ENCODE data around the gene SPTBN1.

DNA sequence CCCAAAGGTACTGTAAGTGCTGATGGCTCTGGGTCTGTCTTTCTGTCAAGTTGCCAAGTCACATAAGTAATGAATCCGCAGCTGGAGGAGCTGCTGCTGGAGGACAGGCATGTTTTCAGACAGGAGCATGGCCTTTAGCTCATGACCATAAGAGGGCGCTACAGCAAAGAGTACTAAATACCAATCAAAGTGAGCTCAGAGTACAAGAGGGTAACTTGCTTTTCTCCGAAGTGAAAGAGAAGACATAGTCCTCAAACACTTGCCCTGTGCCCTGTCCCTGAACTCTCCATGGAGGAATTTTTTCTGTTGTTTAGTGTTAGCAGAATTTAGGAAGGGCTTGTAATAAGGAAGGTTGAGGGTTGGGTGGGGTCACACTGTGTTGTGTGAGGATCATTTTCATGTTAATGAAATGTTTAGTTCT is 209.3 kb downstream of the SPTBN1 start:
- TF ChIP-seq, protein P1, sequence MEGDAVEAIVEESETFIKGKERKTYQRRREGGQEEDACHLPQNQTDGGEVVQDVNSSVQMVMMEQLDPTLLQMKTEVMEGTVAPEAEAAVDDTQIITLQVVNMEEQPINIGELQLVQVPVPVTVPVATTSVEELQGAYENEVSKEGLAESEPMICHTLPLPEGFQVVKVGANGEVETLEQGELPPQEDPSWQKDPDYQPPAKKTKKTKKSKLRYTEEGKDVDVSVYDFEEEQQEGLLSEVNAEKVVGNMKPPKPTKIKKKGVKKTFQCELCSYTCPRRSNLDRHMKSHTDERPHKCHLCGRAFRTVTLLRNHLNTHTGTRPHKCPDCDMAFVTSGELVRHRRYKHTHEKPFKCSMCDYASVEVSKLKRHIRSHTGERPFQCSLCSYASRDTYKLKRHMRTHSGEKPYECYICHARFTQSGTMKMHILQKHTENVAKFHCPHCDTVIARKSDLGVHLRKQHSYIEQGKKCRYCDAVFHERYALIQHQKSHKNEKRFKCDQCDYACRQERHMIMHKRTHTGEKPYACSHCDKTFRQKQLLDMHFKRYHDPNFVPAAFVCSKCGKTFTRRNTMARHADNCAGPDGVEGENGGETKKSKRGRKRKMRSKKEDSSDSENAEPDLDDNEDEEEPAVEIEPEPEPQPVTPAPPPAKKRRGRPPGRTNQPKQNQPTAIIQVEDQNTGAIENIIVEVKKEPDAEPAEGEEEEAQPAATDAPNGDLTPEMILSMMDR (conservative IDR thresholded peaks at IDR 0.05): peak; percentile 76
- TF ChIP-seq EZH2 (IDR thresholded peaks at IDR 0.05; ENCODE audit: low read depth): no peak

Measured in PC-9 (cell line).